Tibial nerve (tissue), 4 donors: Measurements from ENCODE around the gene TDP1. TPM values are rescaled to one million over a fixed set of nuclear protein-coding genes. Genes with fewer than 3 reads are reported as not detected.

Experiments
- DNase-seq, 2 donors: peaks; one replicate each; pipeline ENCODE4 v3.0.0-alpha.2; 2019; ENCODE audit warnings: low spot score in 2 of 2
- H3K27ac ChIP-seq, 4 donors: fragments of 200-600 bp; sonication (generic) in 3 of 4; one replicate each; pipeline ENCODE4 v1.5.1; 2017 to 2019; ENCODE audit warnings: mild to moderate bottlenecking in 1 of 4
- H3K27me3 ChIP-seq, 2 donors: fragments of 200-600 bp; sonication (generic) in 1 of 2; one replicate each; pipeline versions ENCODE4 v1.5.1 to v1.6.0; 2017 to 2019
- H3K36me3 ChIP-seq, 3 donors: fragments of 200-600 bp; sonication (generic); one replicate each; pipeline ENCODE4 v1.5.1; 2018 to 2019
- H3K4me1 ChIP-seq, 4 donors: fragments of 200-600 bp; sonication (generic) in 3 of 4; one replicate each; pipeline ENCODE4 v1.5.1; 2017 to 2019
- H3K4me3 ChIP-seq, 4 donors: fragments of 200-600 bp; sonication (generic) in 3 of 4; one replicate each; pipeline ENCODE4 v1.5.1; 2017 to 2019; ENCODE audit warnings: mild to moderate bottlenecking in 1 of 4, moderate library complexity in 1 of 4
- H3K9me3 ChIP-seq, 4 donors: fragments of 200-600 bp; sonication (generic) in 3 of 4; one replicate each; pipeline ENCODE4 v1.5.1; 2017 to 2019
- CTCF ChIP-seq, 5 experiments: fragments of 200-600 bp in 3 of 5; fragments of 450-650 bp in 2 of 5; sonication (generic) in 3 of 5; IDR thresholded peaks; one replicate each; pipeline ENCODE4 v1.5.1; 2016 to 2019; ENCODE audit warnings: antibody characterized with exemption in 5 of 5, mild to moderate bottlenecking in 3 of 5, moderate library complexity in 2 of 5
- EP300 ChIP-seq, 2 donors: sonication (generic); formaldehyde crosslinking; IDR thresholded peaks; one replicate each; pipeline ENCODE4 v1.6.1; 2017; ENCODE audit warnings: antibody characterized with exemption in 2 of 2, mild to moderate bottlenecking in 1 of 2
- POLR2A ChIP-seq, 2 donors: fragments of 450-650 bp; IDR thresholded peaks; one replicate each; pipeline ENCODE4 v1.6.1; 2017; ENCODE audit warnings: antibody characterized with exemption in 2 of 2, mild to moderate bottlenecking in 2 of 2, moderate library complexity in 2 of 2
- WGBS, 2 donors: methylation state at CpG; one replicate each; pipeline ENCODE4 v1.1.5; 2018; 5-methylcytosine and 5-hydroxymethylcytosine counted together
- total RNA-seq, 4 donors: library from RNA; depleted of rRNA; stranded (reverse); fragments of >200 nt; gene quantifications; one replicate each; pipeline ENCODE4 v1.1.0, GENCODE V29; 2016

TDP1 gene
- total RNA-seq, 4 donors from 2014 or later = 5.9 to 9.0 (median 6.5) TPM

GRCh38 chr14:89973234-89973823 is 17.6 kb downstream of the TDP1 start:
- no peaks in the 10 kb centered on the region for H3K4me1 ChIP-seq
- DNase-seq = peak; percentile 21 to 44
- H3K4me3 ChIP-seq = no peak overlapping the region
- H3K27me3 ChIP-seq = no peaks in the 10 kb centered on the region
- H3K27ac ChIP-seq = no peak overlapping the region
- H3K9me3 ChIP-seq = no peaks in the 10 kb centered on the region
- 59 to 60% methylated on average over 7 of the region's 7 CpGs for WGBS, 2 donors
- H3K36me3 ChIP-seq = peaks cover 0 to 78% (median 26%) of the 10 kb centered on the region in 3 donors
- TF ChIP-seq POLR2A (IDR thresholded peaks at IDR 0.05) (no peak), CTCF (IDR thresholded peaks at IDR 0.05) (peak; percentile 64 to 77 (median 70)), EP300 (IDR thresholded peaks at IDR 0.05) (no peak)

GRCh38 chr14:89977668-89978067 is 21.9 kb downstream of the TDP1 start:
- 72 to 81% methylated on average over 4 of the region's 4 CpGs for WGBS, 2 donors
- H3K4me1 ChIP-seq = no peaks in the 10 kb centered on the region

GRCh38 chr14:89978656-89979055 is 22.9 kb downstream of the TDP1 start:
- no peaks in the 10 kb centered on the region for H3K4me1 ChIP-seq
- H3K27ac ChIP-seq = no peak overlapping the region
- no peaks in the 10 kb centered on the region for H3K27me3 ChIP-seq
- no peaks in the 10 kb centered on the region for H3K9me3 ChIP-seq
- no peak for DNase-seq
- 82 to 85% methylated on average over 4 of the region's 4 CpGs for WGBS, 2 donors
- H3K4me3 ChIP-seq = no peak overlapping the region
- H3K36me3 ChIP-seq = peaks cover 0 to 79% (median 15%) of the 10 kb centered on the region in 3 donors
- no peak for TF ChIP-seq CTCF (IDR thresholded peaks at IDR 0.05)

More at GRCh38 chr14:89977668-89978067, 21.9 kb downstream of the TDP1 start:
- Histone ChIP-seq H3K27ac (no peak overlapping the region), H3K36me3 (peaks cover 0 to 73% (median 16%) of the 10 kb centered on the region in 3 donors), H3K27me3 (no peaks in the 10 kb centered on the region), H3K9me3 (no peaks in the 10 kb centered on the region), H3K4me3 (no peak overlapping the region)
- no peak for TF ChIP-seq EP300 (IDR thresholded peaks at IDR 0.05)
- TF ChIP-seq POLR2A (IDR thresholded peaks at IDR 0.05) = no peak
- no peak for TF ChIP-seq CTCF (IDR thresholded peaks at IDR 0.05)
- DNase-seq = no peak

- no peak for DNase-seq
- H3K27me3 ChIP-seq = no peaks in the 10 kb centered on the region
- no peak overlapping the region for H3K4me3 ChIP-seq
- no peak overlapping the region for H3K27ac ChIP-seq
- TF ChIP-seq EP300 (IDR thresholded peaks at IDR 0.05) = no peak
- no peak for TF ChIP-seq CTCF (IDR thresholded peaks at IDR 0.05)
- no peak for TF ChIP-seq POLR2A (IDR thresholded peaks at IDR 0.05)
- H3K4me1 ChIP-seq = no peaks in the 10 kb centered on the region
- WGBS, 2 donors = 94 to 97% methylated on average over 2 of the region's 2 CpGs
- H3K9me3 ChIP-seq = no peaks in the 10 kb centered on the region
- peaks cover 0 to 82% (median 3%) of the 10 kb centered on the region in 3 donors for H3K36me3 ChIP-seq
These were observed 27.6 kb downstream of the TDP1 start for GRCh38 chr14:89983375-89983774.

- H3K9me3 ChIP-seq = no peaks in the 10 kb centered on the region
- no peak for DNase-seq
- WGBS, 2 donors = 88 to 89% methylated on average over 5 of the region's 5 CpGs
- no peak overlapping the region for H3K4me3 ChIP-seq
- H3K4me1 ChIP-seq = no peaks in the 10 kb centered on the region
- no peak overlapping the region for H3K27ac ChIP-seq
- TF ChIP-seq CTCF (IDR thresholded peaks at IDR 0.05) (no peak), POLR2A (IDR thresholded peaks at IDR 0.05) (no peak), EP300 (IDR thresholded peaks at IDR 0.05) (no peak)
- H3K27me3 ChIP-seq = no peaks in the 10 kb centered on the region
- peaks cover 0 to 73% (median 1%) of the 10 kb centered on the region in 3 donors for H3K36me3 ChIP-seq
These were observed 30.9 kb downstream of the TDP1 start for GRCh38 chr14:89986462-89987160.
